Vagina (tissue), 2 donors: ENCODE data around the gene PHAF1. TPM values are rescaled to one million over a fixed set of nuclear protein-coding genes. Genes with fewer than 3 reads are reported as not detected.

Source experiments
- DNase-seq, 2 donors: peaks; one replicate each; pipeline ENCODE4 v3.0.0-alpha.2; 2017; ENCODE audit errors: extremely low spot score in 2 of 2
- H3K27ac ChIP-seq: fragments of 200-600 bp; sonication (generic); one replicate; pipeline ENCODE4 v1.5.1; 2019
- H3K27me3 ChIP-seq: fragments of 200-600 bp; sonication (generic); one replicate; pipeline ENCODE4 v1.5.1; 2019
- H3K36me3 ChIP-seq, 2 donors: fragments of 200-600 bp; sonication (generic); one replicate each; pipeline ENCODE4 v1.5.1; 2017 to 2019
- H3K4me1 ChIP-seq: fragments of 200-600 bp; sonication (generic); one replicate; pipeline ENCODE4 v1.5.1; 2019
- H3K4me3 ChIP-seq, 2 donors: fragments of 200-600 bp; sonication (generic); 1 replicate in 1 of 2; 2 replicates in 1 of 2; pipeline ENCODE4 v1.5.1; 2016 to 2019
- H3K9me3 ChIP-seq: fragments of 200-600 bp; sonication (generic); one replicate; pipeline ENCODE4 v1.5.1; 2019
- CTCF ChIP-seq, 3 experiments: fragments of 450-650 bp in 2 of 3; fragments of 200-600 bp in 1 of 3; sonication (generic) in 1 of 3; IDR thresholded peaks; one replicate each; pipeline ENCODE4 v1.5.1; 2017 to 2019; ENCODE audit warnings: antibody characterized with exemption in 3 of 3, mild to moderate bottlenecking in 2 of 3, moderate library complexity in 2 of 3
- POLR2A ChIP-seq, 2 donors: fragments of 450-650 bp; IDR thresholded peaks; one replicate each; pipeline ENCODE4 v1.6.1; 2017; ENCODE audit warnings: antibody characterized with exemption in 2 of 2, mild to moderate bottlenecking in 2 of 2, moderate library complexity in 2 of 2
- POLR2AphosphoS5 ChIP-seq, 2 donors: sonication (generic); formaldehyde crosslinking; IDR thresholded peaks; one replicate each; pipeline ENCODE4 v1.9.0; 2017; ENCODE audit warnings: antibody characterized with exemption in 2 of 2, mild to moderate bottlenecking in 2 of 2, low read depth in 1 of 2; ENCODE audit not compliant: insufficient read depth in 1 of 2
- intact Hi-C: fragments of 100-400 bp; cut with DNase I; formaldehyde crosslinking; loops from one replicate; pipeline ENCODE4 v1.15.1; 2023
- total RNA-seq: library from RNA; depleted of rRNA; stranded (reverse); fragments of >200 nt; gene quantifications from one replicate; pipeline ENCODE4 v1.2.3, GENCODE V29; 2016

The PHAF1 gene
- total RNA-seq, 1 donor from 2014 or later: 23.3 TPM

- Histone ChIP-seq H3K4me3 (peak overlapping the region; percentile 60 to 71), H3K27me3 (no peaks in the 10 kb centered on the region), H3K27ac (peak overlapping the region; percentile 85), H3K4me1 (peaks cover 29% of the 10 kb centered on the region), H3K36me3 (peaks cover 0 to 22% of the 10 kb centered on the region in 2 donors), H3K9me3 (no peaks in the 10 kb centered on the region)
- TF ChIP-seq CTCF (IDR thresholded peaks at IDR 0.05): no peak
- no peak for TF ChIP-seq POLR2A (IDR thresholded peaks at IDR 0.05)
- TF ChIP-seq POLR2AphosphoS5 (IDR thresholded peaks at IDR 0.05; ENCODE audit: insufficient read depth in 1 of 2, low read depth in 1 of 2): no peak
- intact Hi-C loops: loop anchor here (5.0 kb wide), 1 partner anchor 36 kb away; no protein-coding TSS in a partner anchor
- no peak for DNase-seq
Observed at GRCh38 chr16:67151431-67152097, 41.8 kb downstream of the PHAF1 start.

GRCh38 chr16:67154578-67155294 lies 45.0 kb downstream of the PHAF1 start:
- H3K4me3 ChIP-seq: no peak overlapping the region
- no peaks in the 10 kb centered on the region for H3K27me3 ChIP-seq
- TF ChIP-seq POLR2A (IDR thresholded peaks at IDR 0.05): no peak
- no peak for TF ChIP-seq POLR2AphosphoS5 (IDR thresholded peaks at IDR 0.05; ENCODE audit: insufficient read depth in 1 of 2, low read depth in 1 of 2)
- TF ChIP-seq CTCF (IDR thresholded peaks at IDR 0.05): no peak
- H3K4me1 ChIP-seq: peaks cover 43% of the 10 kb centered on the region
- H3K27ac ChIP-seq: no peak overlapping the region
- no peaks in the 10 kb centered on the region for H3K36me3 ChIP-seq
- no peak for DNase-seq
- intact Hi-C loops: loop anchor here (2.0 to 5.0 kb wide), 2 partner anchors 33 to 178 kb away; no protein-coding TSS in a partner anchor
- H3K9me3 ChIP-seq: no peaks in the 10 kb centered on the region

GRCh38 chr16:67155295-67156142 lies 45.8 kb downstream of the PHAF1 start:
- no peaks in the 10 kb centered on the region for H3K27me3 ChIP-seq
- intact Hi-C loops: loop anchor here (2.0 kb wide), 1 partner anchor 179 kb away; no protein-coding TSS in a partner anchor
- H3K4me3 ChIP-seq: no peak overlapping the region
- TF ChIP-seq POLR2A (IDR thresholded peaks at IDR 0.05) (no peak), POLR2AphosphoS5 (IDR thresholded peaks at IDR 0.05; ENCODE audit: insufficient read depth in 1 of 2, low read depth in 1 of 2) (no peak), CTCF (IDR thresholded peaks at IDR 0.05) (peak; percentile 96 to 98 (median 97))
- H3K36me3 ChIP-seq: no peaks in the 10 kb centered on the region
- H3K27ac ChIP-seq: no peak overlapping the region
- H3K4me1 ChIP-seq: peaks cover 43% of the 10 kb centered on the region
- DNase-seq: no peak
- H3K9me3 ChIP-seq: no peaks in the 10 kb centered on the region

GRCh38 chr16:67156143-67156844 lies 46.6 kb downstream of the PHAF1 start:
- Histone ChIP-seq H3K27ac (no peak overlapping the region), H3K4me1 (peaks cover 44% of the 10 kb centered on the region), H3K9me3 (no peaks in the 10 kb centered on the region), H3K4me3 (no peak overlapping the region), H3K27me3 (no peaks in the 10 kb centered on the region), H3K36me3 (no peaks in the 10 kb centered on the region)
- intact Hi-C loops: no loop called here
- TF ChIP-seq CTCF (IDR thresholded peaks at IDR 0.05): no peak
- TF ChIP-seq POLR2AphosphoS5 (IDR thresholded peaks at IDR 0.05; ENCODE audit: insufficient read depth in 1 of 2, low read depth in 1 of 2): no peak
- no peak for TF ChIP-seq POLR2A (IDR thresholded peaks at IDR 0.05)
- DNase-seq: no peak
